RCC 7860 (cell line): Measurements from ENCODE around the gene SSBP3.
"Not testable (repeated sequence)": the region's sequence is repeated elsewhere in the genome, so short reads cannot be mapped to it uniquely, and the experiment has no call there.

Experiments
- DNase-seq: peaks from one replicate; pipeline ENCODE4 v3.0.0-alpha.2; 2015; ENCODE audit warnings: low spot score
- FAIRE-seq: peaks from 2 replicates; lab custom pipeline; 2012; peaks lifted over from hg19 to GRCh38; lab: Jason Lieb, UNC

Gene SSBP3

DNA sequence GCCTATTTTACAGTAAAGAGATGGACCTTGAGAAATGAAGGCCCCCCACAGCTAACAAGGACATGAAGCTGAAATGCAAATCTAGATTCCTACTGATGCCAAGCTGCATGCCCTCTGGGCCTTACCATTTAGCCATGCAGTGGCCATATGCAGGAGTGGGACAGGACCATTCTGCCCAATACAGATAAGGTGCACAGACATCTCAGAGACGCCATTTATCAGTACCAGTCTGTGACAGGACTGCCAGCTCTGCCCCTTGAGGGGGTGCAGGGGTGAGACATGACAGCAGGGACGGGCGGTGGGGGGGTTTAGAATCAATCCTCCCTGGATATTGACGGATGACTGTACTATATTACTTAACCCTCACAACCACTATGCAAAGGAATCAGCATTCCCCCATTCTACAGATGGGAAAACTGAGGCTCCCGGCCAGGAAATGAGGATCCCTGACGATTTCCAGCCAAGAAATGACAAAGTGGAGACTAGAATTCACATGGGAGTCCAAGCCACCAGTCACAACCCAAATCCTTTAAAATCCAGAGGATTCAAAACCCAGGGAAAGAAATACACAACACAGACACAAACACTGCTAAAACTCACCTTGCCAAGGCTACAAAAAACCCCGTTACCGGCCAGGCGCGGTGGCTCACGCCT is 10.8 kb downstream of the SSBP3 start:
- no peak for FAIRE-seq
- DNase-seq = no peak

DNA sequence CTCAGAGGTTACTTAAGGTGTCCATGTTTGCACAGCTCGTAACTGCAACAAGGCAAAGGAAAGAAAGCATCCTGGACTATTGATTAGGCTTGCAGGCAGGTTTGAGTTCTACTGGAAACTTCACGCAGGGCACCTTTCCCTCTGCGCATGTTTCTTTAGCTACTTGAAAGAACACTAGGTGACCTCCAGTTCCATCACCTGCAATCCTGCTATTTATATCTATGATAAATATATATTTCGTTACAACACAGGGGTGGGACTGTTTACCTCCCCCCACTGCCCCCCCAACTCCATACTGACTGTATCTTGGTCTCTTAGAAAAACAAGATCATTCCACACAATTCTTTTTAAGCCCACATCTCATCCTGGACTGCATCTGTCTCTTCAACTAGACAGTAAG is 12.1 kb downstream of the SSBP3 start:
- no peak for DNase-seq
- no peak for FAIRE-seq

DNA sequence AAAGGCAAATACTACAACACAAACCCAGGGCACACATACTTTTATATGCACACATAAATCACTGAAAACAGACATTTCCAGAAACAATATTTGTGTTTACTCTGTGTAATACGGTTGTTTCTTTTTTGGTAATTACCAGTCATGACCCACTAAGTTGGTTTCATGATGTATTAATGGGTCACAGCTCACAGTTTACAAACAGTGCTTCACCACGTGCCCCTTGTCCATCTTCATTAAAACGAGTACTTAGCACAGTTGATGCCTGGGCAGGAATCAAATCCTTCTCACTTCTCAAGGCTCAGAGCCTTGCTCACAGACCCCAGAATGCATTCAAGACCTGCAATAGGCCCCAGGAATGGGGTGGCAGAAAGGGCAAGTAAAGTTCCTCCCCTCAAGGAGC is 13.8 kb downstream of the SSBP3 start:
- no peak for DNase-seq
- FAIRE-seq = no peak

DNA sequence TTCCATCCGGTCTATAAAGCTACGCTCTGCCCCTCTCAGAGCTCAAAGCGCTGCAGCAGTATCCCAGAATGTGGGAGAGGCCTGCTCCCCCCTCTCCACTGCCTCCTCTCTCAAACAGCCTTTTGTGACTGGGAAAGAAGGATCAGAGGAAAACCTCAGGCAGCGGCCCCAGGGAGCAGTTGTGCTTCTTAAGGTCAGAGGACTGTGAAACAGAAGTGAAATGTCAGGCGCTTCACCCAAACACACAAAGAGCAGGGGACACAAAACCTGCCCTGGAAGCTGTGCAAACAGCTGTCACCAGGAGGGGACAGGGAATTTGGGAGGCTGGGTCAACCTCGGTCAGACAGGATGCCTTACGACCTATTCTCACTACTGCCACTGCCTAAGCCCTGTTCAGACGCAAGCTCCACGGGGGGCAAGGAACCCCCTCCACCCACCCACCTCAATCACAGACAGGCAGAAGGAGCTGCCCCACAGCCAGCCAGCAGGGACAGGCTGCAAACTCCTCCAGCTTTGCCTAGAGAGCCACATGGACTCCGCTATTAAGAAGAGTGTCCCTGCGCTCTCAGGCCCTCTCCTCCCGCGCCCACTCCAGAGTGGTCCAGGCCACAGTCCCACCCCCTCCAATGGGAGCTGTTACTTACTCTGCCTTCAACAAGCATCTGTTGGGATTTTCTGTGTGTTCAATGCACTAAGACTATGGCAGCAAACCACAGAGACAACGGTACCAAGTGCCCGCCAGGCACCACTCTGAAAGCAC is 14.6 kb downstream of the SSBP3 start:
- DNase-seq (no peak), FAIRE-seq (no peak)

DNA sequence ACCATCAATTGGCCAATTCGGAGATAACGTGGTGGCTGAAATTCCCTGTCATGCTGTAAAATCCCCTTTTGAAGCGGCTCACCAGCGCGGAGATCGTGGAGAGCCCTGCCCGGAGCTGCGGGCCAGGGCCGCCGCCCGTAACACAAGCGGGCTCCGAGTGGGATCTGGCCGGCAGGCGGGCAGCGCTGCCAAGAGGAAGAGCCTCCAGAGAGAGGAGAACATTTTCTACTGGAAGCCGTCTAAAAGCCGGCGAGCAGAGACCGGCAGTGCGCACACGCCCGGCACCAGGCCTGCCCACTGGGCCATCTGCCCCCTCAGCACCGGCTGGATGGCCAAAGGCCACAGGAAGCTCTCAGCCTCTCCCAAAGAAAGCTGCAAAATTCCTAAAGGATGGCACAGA is 15.5 kb downstream of the SSBP3 start:
- FAIRE-seq (no peak), DNase-seq (no peak)

DNA sequence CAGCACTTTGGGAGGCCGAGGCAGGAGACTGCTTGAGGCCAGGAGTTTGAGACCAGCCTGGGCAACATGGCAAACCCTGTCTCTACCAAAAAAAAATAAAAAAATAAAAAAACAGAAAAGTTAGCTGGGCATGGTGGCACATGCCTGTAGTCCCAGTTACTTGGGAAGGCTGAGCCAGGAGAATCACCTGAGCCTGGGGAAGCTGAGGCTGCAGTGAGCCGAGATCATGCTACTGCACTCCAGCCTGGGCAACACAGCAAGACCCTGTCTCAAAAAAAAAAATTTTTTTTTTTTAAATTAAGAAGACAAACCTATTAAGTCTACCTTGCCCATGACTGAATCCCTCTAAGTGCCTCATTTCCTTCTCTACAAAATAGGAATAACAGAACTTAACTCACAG is 16.6 kb downstream of the SSBP3 start:
- not testable (repeated sequence) for DNase-seq, FAIRE-seq

DNA sequence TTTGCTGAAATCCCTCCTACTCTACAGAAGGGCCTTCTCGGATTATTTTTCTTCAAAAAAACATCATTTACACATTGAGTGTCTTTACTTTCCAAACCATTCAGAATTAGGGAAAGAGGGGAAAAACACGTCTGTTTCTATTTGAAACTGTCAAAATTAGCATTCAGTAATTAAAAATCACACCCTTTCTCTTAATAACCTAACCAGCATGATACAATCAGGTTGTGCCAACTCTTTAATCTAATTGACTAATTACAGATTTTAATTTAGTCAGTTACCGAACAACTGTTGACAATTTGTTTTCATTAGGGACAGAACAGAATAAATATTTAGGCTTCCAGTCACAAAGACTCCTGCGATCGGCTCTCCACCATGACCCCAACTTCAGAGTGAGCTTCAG is 18.8 kb downstream of the SSBP3 start:
- DNase-seq (no peak), FAIRE-seq (no peak)

DNA sequence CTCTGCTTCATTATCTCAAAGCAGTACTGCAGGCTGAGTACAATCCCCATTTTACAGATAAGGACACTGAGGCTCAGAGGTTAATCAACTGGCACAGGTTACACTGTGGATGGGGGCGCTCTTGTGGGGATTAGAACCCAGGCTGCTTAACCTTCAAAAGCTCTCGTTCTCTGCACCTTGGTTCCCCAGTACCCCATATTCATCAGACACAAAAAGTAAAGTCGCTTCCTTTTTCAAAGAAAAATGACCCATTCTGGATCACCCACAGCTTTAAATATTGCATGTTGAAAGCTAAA is 20.5 kb downstream of the SSBP3 start:
- FAIRE-seq (no peak), DNase-seq (no peak)

DNA sequence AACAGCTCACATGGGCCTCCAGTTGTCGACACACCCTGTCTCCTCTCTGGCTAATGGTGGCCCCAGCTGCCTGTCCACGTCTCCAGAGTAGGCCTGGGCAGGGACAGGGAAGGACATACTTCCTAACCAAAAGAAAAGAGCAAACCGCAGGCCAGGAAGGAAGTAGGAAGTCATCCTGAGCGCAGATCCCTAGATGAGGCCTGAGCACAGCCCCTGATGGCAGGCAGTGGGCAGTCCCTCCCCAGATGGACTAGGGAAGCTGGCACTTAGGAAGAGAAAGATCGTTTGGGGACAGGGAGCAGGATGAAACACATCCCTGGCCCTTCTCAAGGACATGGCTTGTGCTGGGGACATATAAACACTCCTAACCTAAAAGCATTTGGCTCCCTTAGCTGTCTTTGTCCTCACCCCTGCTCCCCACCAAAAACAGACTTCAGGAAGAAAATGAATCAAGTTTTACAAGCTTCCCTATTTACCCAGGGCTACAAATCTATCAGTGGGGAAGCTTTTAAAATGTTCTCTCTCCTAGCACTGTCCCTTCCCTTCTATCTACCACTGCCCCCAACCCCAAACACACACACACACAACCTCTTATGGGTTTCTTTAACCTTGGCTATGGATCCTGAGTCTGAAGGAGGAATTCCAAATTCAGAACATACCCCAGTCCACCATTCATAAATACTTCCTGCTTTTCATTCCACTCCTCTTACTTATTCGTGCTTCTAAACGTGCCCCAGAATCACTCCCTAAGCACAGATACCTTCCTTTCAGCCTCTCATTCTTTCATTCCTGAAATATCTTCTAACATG is 21.1 kb downstream of the SSBP3 start:
- no peak for DNase-seq
- FAIRE-seq = no peak

DNA sequence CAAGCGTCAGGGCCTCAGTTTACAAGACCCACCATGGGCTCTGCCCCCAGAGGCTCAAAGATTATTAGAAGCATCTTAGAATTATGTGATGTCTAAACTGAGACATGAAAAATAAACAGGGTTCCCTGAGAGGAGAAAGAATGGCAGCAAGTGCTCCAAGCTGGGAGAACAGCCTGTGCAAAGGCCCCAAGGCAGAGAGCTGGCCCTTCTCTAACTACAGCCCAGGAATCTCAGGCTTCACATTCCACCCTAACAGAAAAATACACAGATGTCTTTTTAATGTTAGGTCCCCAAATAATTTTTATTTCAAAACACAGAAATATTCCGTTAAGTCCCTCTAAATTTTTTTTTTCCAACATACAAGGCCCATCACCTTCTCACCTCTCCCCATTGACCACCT is 21.7 kb downstream of the SSBP3 start:
- FAIRE-seq (no peak), DNase-seq (no peak)

DNA sequence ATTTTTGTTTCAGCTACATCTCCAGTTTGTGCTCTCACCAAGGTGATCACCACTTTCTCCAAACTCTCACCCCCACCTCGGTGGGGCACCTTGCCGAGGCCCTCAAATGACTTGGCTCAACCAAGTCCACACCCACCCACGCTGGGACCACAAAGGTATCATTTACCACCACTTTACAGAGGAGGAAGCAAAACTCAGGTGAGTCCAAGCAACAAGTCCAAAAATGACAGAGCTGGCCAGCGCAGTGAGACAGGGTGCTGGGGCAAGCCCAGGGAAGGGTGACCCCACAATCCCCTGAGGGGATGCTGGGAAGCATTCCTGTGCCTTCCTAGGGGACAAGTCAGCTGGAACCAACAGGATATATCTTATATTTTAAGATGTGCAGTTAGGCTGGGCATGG is 24.7 kb downstream of the SSBP3 start:
- FAIRE-seq (no peak), DNase-seq (no peak)

DNA sequence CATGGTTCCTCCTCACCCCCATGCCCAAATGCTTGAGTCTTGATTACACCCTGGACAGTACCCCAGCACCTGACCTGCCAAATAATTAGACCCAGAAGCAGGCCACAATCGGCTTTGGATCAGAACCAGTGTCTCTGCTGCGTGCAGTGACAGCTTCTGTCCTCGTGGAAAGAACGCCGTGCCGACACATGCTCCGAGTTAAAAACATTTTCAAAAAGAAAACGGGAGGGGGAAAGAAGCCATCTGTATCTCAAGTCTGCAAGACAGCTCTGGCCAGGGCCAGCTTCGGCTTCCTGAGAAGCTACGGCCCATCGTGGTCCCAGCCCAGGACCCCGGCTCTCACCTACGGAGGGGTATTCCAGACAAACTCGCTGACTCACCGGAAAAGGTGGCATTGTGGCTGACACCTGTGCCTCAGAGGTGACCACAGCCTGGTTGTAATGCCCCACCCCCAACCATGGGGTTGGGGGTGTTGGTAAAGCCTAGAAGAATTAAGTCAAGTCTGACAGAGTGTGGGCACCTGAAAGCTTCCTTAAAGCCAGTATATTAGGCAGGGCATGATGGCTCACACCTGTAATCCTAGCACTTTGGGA is 25.8 kb downstream of the SSBP3 start:
- FAIRE-seq = no peak

DNA sequence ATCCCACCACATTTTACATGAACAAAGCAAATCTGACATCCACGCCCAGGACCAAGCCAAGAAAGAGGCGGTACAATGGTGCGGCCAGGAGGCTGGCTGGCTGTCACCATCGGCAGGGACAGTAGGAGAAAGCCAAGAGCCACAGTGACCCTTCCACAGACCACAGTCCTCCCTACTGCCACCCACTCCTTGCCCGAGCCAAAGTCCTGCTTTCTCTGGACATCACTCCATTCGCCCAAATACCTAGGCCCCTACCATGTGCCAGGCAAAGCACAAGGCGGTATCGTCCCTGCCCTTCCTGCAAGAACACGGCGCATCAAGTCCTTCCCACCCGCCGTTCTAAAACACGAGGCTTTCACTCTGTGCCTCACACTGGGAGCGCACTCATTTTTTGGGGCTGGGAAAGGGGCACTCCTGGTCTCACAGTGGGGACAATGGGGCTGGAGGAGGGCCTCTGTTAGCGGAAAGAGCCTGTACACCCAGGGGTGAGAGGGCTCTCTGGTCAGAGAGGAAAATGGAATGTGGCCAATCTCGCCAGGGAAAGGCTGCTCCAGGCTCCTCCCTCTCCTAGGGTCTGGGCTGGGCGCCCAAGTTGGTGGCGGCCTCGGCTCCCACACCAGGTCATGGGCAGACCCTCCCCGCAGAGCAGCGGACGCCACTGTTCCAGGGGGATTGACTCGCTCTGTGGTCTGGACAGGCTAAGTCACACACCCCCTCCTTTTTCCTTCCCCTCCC is 26.5 kb downstream of the SSBP3 start:
- FAIRE-seq = no peak
- DNase-seq = no peak

More for the DNA sequence above, 25.8 kb downstream of the SSBP3 start:
- DNase-seq = no peak

DNA sequence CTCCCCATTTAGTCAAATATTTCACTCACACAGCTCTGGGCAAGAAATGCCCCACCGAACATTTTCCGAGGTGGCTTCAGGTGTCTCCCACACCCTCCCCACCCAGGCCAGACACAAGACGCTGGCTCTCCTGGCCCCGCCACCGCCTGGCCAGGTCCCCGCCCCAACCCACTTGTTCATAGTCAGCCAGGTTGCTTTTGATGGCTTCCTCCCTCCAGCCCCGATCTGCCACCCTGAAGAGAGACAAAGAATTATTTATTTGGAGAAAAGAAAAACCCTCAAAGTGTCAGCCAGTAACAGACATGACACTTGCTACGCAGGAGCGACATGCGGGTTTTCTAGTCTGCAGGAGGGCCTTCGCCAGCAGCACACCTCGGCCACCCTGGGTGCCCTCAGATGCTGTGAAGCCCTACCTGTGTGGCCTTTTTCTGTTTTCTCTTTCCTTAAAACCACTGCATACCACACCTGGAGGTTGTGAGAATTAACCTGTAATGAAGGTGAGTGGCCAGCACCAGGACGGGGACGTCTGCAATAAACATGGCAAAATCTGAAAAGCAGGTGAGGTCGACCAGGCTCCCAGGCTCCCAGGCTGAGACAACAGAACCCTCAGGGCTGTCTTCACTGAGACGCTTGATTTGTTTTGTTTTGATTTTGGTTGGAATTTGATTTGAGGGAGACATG is 27.2 kb downstream of the SSBP3 start:
- DNase-seq (no peak), FAIRE-seq (no peak)

DNA sequence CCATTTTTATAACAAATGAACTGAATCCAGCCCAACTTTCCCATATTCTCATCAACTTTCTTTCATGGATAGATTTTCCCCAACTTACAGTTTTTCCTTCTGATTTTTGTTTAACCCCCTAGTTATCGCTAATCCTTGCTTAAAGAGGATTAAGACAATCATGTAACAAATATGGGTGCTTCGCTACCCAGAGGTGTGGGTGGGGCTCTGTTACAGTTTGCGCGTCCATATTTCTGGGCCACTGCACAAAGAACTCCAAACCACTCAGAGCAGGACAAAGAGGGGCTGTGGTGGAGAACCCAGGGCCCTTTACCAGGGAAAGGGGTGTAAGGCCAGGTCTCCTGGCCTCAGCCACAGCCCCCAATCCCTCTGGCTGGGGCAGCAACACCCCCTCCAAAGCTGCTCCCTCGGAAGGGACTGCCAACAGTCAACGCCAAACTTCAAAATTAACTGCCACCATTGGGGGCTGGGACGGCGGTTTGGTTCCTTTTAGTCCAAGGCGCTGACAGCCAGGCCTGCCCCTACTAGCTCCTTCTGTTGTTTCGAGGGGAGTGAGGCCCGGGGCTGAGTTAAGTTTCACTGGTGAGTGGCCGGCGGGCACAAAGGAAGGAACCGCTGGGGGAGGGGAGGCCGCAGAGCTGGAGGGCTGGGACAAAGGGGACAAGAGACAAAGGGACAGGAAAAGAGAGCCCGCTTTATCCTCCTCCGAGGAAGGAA is 27.9 kb downstream of the SSBP3 start:
- DNase-seq (no peak), FAIRE-seq (no peak)

DNA sequence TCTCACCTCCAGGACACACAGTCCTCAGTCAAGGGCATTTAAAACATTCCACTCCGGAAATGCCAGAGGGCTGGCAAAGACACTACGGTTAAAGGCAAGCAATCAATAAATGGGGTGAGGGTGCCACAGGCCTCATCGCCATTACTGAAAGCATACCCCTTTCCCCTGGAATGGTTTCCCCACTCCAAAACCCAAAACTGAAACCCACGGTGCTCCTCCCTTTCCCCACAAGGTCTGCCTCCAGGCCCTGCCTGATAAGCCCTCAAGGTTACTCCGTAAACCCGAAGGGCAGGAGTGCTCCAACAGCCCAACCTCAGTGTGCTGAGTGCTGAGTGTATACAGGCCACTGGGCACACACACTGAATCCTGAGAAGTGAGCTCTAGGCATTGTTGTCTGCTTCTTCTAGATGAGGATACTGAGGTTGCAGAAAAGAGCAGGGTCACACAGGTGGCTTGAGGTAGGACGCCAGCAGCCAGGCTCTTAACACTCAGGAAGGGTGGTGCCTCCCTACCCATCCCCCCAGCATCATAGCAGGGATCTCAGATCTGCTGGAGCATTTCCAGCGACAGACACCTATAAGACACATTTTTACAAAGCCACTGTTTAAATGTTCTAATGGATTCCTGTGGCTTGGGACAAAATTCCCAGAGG is 29.0 kb downstream of the SSBP3 start:
- DNase-seq (peak; percentile 38), FAIRE-seq (no peak)

DNA sequence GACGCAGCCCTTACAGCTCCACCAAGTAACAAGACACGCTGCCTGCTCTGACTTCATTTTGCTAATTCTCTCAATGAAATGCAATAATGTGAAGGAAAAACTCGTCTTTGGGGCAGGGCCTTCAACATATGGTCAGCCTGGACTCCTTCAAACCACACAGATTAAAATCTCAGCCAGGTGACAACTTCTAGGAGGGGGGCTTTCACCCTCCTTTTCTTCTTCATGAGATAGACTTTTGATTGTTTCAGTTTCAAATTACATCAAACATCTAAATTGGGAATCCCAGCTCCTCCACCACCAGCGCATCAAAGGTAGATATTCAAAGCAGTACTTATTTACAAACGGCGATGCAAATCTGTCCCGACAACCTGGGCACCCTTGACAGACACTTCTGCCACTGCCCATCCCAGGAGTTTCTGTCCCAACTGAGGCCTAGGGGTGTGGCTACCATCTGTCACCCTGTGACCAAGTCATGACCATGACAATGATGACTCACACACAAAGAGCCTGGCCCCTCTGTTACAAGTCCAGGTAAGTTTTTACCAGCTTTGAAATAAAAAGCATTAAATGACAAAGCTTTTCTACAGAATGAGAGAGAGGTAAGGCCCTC is 29.7 kb downstream of the SSBP3 start:
- no peak for FAIRE-seq
- DNase-seq = no peak

DNA sequence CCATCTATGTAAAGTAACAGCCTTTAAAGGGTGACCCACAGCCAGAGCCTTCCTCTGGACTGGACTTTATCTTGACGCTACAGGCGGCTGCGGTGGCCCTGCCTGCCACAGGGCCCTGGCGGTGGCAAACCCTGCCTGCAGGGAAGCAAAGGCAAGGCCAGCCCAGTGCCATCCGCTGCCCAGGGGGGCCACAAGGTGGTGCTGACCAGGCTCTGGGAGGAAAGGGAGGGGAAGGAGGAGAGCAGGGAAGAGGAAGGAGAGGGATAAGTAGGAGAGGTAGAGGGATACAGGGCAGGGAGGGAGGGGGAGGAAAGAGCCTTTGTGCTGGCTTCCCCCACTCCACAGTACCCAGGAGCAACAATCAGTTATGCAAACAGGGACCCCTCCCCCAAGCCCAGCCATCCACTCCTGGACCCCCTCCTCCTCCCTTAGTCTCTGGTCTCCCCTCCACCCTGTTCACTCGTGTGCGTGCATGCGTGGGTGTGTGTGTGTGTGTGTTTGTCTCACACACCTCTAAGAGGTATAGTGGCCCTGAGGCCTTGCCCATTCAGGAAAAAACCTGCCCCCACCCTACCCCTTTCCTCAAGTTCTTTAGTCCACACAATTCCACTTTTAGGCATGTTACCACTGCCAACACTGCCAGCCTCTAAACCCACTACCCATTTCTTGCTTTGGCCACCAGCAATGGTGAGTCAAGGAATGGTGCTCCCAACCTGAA is 30.3 kb downstream of the SSBP3 start:
- FAIRE-seq = no peak

More for the DNA sequence above, 30.3 kb downstream of the SSBP3 start:
- DNase-seq = no peak
